Activated T-helper 1 cell treated with anti-CD3 and anti-CD28 coated beads, Interleukin-12 subunit alpha, Interleukin-12 subunit beta, Interleukin-2, Interleukin-4 antibody, amounts not matched to agents 30 ng/mL and 10 ng/mL and 1 ng/mL, durations not matched to agents 14 hours and 24 hours and 36 hours (primary cell): ENCODE data around the gene RPL13. TPM values are rescaled to one million over a fixed set of nuclear protein-coding genes. Genes with fewer than 3 reads are reported as not detected.
A peak's percentile ranks its signal among the peaks of the same experiment; 100 is the strongest.

Experiments used
- DNase-seq: peaks from one replicate; pipeline ENCODE4 v3.0.0; 2021; ENCODE audit warnings: low spot score
- H3K27ac Mint-ChIP-seq: one replicate; pipeline ENCODE4 v1.8.0; 2021; ENCODE audit warnings: mild to moderate bottlenecking, mixed read lengths
- H3K27me3 Mint-ChIP-seq: one replicate; pipeline ENCODE4 v1.8.0; 2022; ENCODE audit warnings: mild to moderate bottlenecking, moderate library complexity, mixed read lengths; ENCODE audit not compliant: insufficient read depth
- H3K36me3 Mint-ChIP-seq: one replicate; pipeline ENCODE4 v1.8.0; 2021; ENCODE audit warnings: low read depth, mixed read lengths
- H3K4me1 Mint-ChIP-seq: one replicate; pipeline ENCODE4 v1.8.0; 2021; ENCODE audit warnings: low read depth, mixed read lengths
- H3K4me3 Mint-ChIP-seq: one replicate; pipeline ENCODE4 v1.8.0; 2021; ENCODE audit warnings: mild to moderate bottlenecking, moderate library complexity, mixed read lengths
- H3K9me3 Mint-ChIP-seq: one replicate; pipeline ENCODE4 v1.8.0; 2021; ENCODE audit warnings: mixed read lengths
- intact Hi-C: fragments of 100-400 bp; cut with micrococcal nuclease; formaldehyde crosslinking; loops from one replicate; pipeline ENCODE4 v1.15.1; 2024
- total RNA-seq: library from RNA; stranded (reverse); gene quantifications from 2 replicates; pipeline ENCODE4 v1.2.3, GENCODE V29; 2022

The RPL13 gene
- total RNA-seq: 2,076 and 2,133 TPM in 2 replicates

DNA sequence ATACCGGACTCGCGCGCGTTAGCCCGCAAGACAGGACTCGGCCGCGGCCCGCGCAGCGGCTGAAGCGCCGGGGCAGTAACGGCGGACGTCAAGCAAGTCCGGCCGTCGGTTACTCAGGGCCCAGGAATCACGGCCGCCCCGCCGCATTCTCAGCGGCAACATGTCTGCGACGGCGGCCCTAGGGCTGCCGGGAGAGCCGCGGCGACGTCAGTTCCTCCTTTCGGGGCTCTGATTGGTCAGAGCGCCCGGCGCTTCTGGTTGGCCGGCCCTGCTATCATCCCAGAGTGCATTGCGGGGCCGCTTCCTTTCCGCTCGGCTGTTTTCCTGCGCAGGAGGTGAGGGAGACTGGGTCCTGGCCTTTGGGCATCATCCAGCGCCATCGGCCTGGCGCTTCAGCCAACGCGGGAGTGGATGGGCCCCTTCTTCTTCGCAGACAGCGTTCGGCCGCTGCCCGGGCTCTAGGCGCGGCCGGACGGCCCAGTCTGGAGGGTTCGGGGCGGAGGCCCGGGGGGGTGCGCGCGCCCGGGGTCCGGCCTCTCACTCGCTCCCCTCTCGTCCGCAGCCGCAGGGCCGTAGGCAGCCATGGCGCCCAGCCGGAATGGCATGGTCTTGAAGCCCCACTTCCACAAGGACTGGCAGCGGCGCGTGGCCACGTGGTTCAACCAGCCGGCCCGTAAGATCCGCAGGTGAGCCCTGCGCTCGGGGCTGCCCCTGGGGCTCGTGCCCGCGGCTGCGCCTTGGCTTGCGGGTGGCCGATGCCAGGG lies at the start of gene RPL13:
TSS of gene RPL13 (plus strand) at position 305 of the 764 bp plus-strand sequence. CDS start at position 583, 278 bp downstream.
- peak; percentile 91 for DNase-seq
- Mint-ChIP-seq H3K4me1 (peaks cover 48% of the 10 kb centered on the region), H3K9me3 (no peaks in the 10 kb centered on the region), H3K4me3 (peak within 1 kb of the TSS; percentile 98), H3K27ac (peak within 1 kb of the TSS; percentile 99), H3K27me3 (no peaks in the 10 kb centered on the region), H3K36me3 (peaks cover 47% of the 10 kb centered on the region)
- intact Hi-C loops: loop anchor here (1.0 to 5.0 kb wide), 6 partner anchors 52 to 748 kb away; partner anchors contain the start of genes ANKRD11, APRT and SPG7

DNA sequence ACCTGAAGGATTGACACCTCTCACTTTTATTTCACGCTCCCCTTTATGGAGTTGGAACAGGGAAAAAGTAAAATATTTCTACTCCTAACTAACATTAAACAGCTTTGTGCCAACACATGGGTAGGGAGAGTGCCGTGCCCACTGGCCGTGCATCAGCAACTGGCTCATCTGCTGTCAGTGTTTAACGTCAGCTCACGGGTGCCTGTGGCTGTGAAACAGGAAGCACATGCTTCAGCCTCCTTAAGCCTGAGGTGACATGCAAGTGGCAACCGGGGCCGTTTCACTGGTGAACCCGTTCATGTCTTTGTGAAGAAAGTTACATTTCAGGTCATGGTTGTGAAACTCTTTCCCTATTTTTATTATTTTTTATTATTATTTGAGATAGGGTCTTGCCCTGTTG lies 49.1 kb upstream of the RPL13 start:
- Mint-ChIP-seq H3K9me3 (no peaks in the 10 kb centered on the region), H3K27ac (no peak overlapping the region), H3K27me3 (no peaks in the 10 kb centered on the region), H3K4me3 (no peak overlapping the region), H3K36me3 (peaks cover 20% of the 10 kb centered on the region), H3K4me1 (peaks cover 6% of the 10 kb centered on the region)
- no peak for DNase-seq
- intact Hi-C loops: no loop called here

- no peaks in the 10 kb centered on the region for H3K27me3 Mint-ChIP-seq
- no peaks in the 10 kb centered on the region for H3K9me3 Mint-ChIP-seq
- peaks cover 23% of the 10 kb centered on the region for H3K36me3 Mint-ChIP-seq
- no peak overlapping the region for H3K27ac Mint-ChIP-seq
- H3K4me3 Mint-ChIP-seq: no peak overlapping the region
- intact Hi-C loops: no loop called here
- H3K4me1 Mint-ChIP-seq: no peaks in the 10 kb centered on the region
- DNase-seq: no peak
Measured at GRCh38 chr16:89512453-89512852, 48.0 kb upstream of the RPL13 start.

DNA sequence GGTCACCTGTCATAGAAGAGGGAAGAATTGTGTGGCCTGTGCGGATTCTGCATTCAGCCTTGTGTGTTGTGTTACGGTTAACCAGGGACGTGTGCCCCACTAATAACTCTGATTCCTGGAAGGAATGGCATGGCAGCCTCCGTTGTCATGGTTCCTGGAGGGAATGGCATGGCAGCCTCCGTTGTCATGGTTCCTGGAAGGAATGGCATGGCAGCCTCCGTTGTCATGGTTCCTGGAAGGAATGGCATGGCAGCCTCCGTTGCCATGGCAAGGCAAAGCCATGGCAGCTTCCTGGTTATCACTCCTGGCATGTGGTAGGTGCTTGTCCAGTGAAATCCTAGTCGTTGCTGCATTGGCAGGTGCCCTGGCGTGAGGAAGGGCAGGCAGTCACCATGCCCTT lies 43.4 kb upstream of the RPL13 start:
- H3K4me1 Mint-ChIP-seq: no peaks in the 10 kb centered on the region

GRCh38 chr16:89519881-89520280 lies 40.6 kb upstream of the RPL13 start:
- Mint-ChIP-seq H3K9me3 (no peaks in the 10 kb centered on the region), H3K4me3 (no peak overlapping the region), H3K4me1 (no peaks in the 10 kb centered on the region), H3K27ac (no peak overlapping the region), H3K27me3 (no peaks in the 10 kb centered on the region), H3K36me3 (peaks cover 25% of the 10 kb centered on the region)
- no peak for DNase-seq
- intact Hi-C loops: no loop called here

More for the DNA sequence above, 43.4 kb upstream of the RPL13 start:
- intact Hi-C loops: no loop called here
- Mint-ChIP-seq H3K27ac (no peak overlapping the region), H3K36me3 (peaks cover 29% of the 10 kb centered on the region), H3K9me3 (no peaks in the 10 kb centered on the region), H3K27me3 (no peaks in the 10 kb centered on the region), H3K4me3 (no peak overlapping the region)
- no peak for DNase-seq

DNA sequence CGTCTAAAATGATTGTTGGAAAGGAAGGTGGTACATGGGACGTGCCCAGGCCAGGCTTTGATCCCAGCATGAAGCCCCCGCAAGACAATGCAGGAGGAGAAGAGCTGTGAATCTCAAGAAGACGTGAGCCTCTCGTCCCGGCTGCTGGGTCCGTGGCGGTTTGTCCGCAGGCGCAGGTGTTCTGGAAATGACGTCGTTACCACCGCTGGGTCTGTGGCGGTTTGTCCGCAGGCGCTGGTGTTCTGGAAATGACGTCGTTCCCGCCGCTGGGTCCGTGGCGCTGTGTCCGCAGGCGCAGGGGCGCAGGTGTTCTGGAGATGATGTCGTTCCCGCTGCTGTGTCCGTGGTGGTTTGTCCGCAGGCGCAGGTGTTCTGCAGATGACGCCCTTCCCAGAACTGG lies 38.2 kb upstream of the RPL13 start:
- Mint-ChIP-seq H3K27ac (no peak overlapping the region), H3K4me3 (no peak overlapping the region), H3K4me1 (no peaks in the 10 kb centered on the region), H3K36me3 (peaks cover 36% of the 10 kb centered on the region), H3K9me3 (no peaks in the 10 kb centered on the region), H3K27me3 (no peaks in the 10 kb centered on the region)
- no peak for DNase-seq
- intact Hi-C loops: no loop called here

DNA sequence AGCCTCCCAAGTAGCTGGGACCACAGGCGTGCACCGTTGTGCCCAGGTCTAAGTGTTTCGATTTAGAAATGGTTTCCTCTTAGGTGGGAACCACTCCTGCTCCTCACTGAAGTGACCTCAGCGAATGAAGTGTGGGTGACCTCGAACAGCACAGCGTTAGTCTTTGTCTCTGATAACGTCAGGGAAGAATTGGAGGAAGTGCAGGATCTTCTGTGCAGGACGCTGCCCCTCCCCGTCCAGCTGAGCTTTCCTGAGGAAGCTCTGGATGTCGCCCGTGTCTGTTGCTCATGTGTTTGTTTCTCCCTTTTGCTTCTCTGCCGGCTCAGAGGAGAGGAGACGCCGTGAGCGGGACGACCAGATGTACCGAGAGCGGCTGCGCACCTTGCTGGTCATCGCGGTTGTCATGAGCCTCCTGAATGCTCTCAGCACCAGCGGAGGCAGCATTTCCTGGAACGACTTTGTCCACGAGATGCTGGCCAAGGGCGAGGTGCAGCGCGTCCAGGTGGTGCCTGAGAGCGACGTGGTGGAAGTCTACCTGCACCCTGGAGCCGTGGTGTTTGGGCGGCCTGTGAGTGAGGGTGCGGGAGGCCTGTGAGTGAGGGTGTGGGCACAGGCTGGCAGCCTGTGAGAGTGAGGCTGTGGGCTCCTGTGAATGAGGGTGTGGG lies 36.7 kb upstream of the RPL13 start:
- H3K4me3 Mint-ChIP-seq: no peak overlapping the region
- no peak for DNase-seq
- intact Hi-C loops: no loop called here
- H3K27ac Mint-ChIP-seq: peak overlapping the region; percentile 23
- no peaks in the 10 kb centered on the region for H3K9me3 Mint-ChIP-seq
- H3K4me1 Mint-ChIP-seq: no peaks in the 10 kb centered on the region
- H3K36me3 Mint-ChIP-seq: peaks cover 32% of the 10 kb centered on the region
- H3K27me3 Mint-ChIP-seq: no peaks in the 10 kb centered on the region

- no peak for DNase-seq
- no peaks in the 10 kb centered on the region for H3K9me3 Mint-ChIP-seq
- intact Hi-C loops: no loop called here
- H3K27ac Mint-ChIP-seq: no peak overlapping the region
- peaks cover 38% of the 10 kb centered on the region for H3K36me3 Mint-ChIP-seq
- no peaks in the 10 kb centered on the region for H3K27me3 Mint-ChIP-seq
- no peak overlapping the region for H3K4me3 Mint-ChIP-seq
- H3K4me1 Mint-ChIP-seq: no peaks in the 10 kb centered on the region
Measured at GRCh38 chr16:89525146-89525913, 35.2 kb upstream of the RPL13 start.

DNA sequence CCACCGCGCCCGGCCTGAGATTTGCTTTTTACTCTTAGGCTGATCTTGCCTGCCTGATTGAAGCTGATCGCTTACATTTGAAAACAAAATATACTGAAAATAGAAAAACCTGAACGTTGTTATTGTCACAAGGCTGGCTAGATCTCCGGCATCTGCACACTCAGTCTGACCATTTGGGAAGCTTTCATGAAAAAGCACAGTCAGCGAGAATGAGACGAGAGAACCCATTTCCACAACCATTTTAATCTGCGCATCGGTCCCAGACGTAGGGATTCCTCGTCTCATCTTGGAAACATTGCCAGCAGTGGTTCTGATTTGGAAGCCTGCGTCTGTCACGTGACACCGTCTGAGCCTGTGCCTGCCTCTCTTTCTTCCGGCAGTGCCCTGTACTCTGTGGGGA lies 31.4 kb upstream of the RPL13 start:
- no peak for DNase-seq
- no peaks in the 10 kb centered on the region for H3K27me3 Mint-ChIP-seq
- H3K9me3 Mint-ChIP-seq: no peaks in the 10 kb centered on the region
- H3K27ac Mint-ChIP-seq: no peak overlapping the region
- H3K36me3 Mint-ChIP-seq: peaks cover 46% of the 10 kb centered on the region
- intact Hi-C loops: no loop called here
- H3K4me1 Mint-ChIP-seq: peaks cover 6% of the 10 kb centered on the region
- H3K4me3 Mint-ChIP-seq: no peak overlapping the region

DNA sequence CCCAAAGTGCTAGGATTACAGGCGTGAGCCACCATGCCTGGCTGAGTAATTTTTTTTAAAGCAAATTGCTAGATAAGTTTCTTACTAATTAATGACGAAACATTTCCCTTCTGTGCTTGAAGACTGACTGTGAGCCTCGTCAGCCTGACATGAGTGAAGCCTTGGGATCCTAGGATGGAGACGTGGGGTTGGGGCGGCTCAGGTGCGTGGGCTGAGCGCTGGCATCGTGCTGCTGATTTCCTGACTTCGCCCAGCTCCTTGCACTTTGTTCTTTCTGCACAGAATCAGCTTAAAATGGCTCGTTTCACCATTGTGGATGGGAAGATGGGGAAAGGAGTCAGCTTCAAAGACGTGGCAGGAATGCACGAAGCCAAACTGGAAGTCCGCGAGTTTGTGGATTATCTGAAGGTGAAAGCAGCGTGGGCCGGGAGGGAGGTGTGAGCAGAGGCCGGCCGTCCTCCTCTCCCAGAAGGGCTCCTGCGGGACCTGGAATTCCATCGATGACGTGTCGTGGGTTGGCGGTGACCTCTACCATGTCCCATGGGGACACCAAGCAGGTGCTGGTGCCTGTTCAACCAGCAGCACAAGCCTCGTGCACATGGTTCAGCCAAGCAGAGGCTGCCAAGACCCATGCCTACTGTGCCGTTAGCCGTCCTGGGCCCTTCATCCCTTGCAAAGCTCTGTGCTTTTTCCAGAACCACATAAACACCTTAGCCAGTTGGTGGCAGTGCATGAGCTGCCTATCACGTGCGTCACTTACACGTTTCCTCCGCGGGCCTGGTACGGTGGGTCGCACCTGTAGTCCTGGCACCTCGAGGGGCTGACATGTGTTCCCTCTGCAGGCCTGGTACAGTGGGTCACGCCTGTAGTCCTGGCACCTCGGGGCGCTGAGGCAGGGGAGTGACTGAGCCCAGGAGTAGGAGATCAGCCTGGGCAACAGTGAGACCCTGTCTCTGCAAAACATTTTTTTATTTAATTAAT lies 29.8 kb upstream of the RPL13 start:
- Mint-ChIP-seq H3K27me3 (no peaks in the 10 kb centered on the region), H3K27ac (no peak overlapping the region), H3K9me3 (no peaks in the 10 kb centered on the region), H3K4me1 (peaks cover 20% of the 10 kb centered on the region), H3K4me3 (no peak overlapping the region), H3K36me3 (peaks cover 46% of the 10 kb centered on the region)
- intact Hi-C loops: no loop called here
- DNase-seq: no peak

DNA sequence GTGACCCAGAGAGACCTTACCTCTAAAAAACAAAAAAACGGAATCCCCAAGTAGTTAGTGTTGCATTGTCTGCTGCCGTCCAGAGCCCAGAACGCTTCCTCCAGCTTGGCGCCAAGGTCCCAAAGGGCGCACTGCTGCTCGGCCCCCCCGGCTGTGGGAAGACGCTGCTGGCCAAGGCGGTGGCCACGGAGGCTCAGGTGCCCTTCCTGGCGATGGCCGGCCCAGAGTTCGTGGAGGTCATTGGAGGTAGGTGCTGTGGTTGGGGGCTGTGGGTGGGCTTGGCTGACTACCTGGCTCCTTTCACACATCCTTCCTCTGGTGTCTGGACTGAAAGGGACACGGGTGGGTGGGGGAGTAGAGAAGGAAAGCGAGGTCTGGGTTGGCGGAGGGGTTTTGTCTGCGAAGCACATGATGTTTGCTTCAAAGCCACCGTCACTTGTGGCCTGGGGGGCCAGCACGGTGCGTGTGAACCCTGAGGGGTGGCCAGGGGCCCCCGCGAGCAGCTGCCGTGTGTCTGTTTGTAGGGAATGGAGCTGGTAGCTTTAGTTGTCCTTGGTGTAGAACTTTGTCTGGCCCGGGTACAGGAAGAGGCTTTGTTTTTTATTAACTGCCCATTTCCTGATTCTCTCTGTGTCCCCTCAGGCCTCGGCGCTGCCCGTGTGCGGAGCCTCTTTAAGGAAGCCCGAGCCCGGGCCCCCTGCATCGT lies 28.5 kb upstream of the RPL13 start:
- Mint-ChIP-seq H3K9me3 (no peaks in the 10 kb centered on the region), H3K4me3 (no peak overlapping the region), H3K36me3 (peaks cover 45% of the 10 kb centered on the region), H3K27ac (no peak overlapping the region), H3K27me3 (no peaks in the 10 kb centered on the region), H3K4me1 (peaks cover 20% of the 10 kb centered on the region)
- DNase-seq: no peak
- intact Hi-C loops: no loop called here
